ENCODE data around the gene ADAT3. TPM values are rescaled to one million over a fixed set of nuclear protein-coding genes. Genes with fewer than 3 reads are reported as not detected.

The ADAT3 gene
- total and polyA plus RNA-seq, 10 donors: 3.2 to 11.0 (median 8.2) TPM

DNA sequence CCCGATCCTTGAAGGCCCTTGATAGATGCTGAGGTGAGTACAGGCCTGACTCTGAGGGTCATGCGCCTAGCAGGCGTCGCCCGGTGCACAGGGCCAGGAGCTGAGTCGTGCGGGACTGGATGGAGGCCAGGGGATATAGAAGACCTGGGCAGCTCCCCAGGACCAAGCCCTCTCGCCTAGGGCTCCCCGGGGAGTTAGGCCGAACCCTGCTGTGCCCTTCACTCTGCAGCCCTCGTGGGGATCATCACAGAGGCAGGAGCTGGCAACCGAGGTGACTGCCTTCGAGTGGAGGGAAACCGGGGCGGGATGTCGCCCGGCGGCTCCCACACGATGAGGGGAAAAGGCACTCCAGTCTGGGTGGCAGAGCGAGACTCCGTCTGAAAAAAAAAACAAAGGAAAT is 47.4 kb downstream of the ADAT3 start:
- H3K4me3 ChIP-seq: no peak overlapping the region
- no peak for DNase-seq
- H3K4me1 ChIP-seq: peaks cover 0 to 99% (median 61%) of the 10 kb centered on the region in 6 donors
- no peaks in the 10 kb centered on the region for H3K27me3 ChIP-seq (replicated peaks in 1 of 7)
- H3K27ac ChIP-seq: no peak overlapping the region
- TF ChIP-seq, protein P1, sequence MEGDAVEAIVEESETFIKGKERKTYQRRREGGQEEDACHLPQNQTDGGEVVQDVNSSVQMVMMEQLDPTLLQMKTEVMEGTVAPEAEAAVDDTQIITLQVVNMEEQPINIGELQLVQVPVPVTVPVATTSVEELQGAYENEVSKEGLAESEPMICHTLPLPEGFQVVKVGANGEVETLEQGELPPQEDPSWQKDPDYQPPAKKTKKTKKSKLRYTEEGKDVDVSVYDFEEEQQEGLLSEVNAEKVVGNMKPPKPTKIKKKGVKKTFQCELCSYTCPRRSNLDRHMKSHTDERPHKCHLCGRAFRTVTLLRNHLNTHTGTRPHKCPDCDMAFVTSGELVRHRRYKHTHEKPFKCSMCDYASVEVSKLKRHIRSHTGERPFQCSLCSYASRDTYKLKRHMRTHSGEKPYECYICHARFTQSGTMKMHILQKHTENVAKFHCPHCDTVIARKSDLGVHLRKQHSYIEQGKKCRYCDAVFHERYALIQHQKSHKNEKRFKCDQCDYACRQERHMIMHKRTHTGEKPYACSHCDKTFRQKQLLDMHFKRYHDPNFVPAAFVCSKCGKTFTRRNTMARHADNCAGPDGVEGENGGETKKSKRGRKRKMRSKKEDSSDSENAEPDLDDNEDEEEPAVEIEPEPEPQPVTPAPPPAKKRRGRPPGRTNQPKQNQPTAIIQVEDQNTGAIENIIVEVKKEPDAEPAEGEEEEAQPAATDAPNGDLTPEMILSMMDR (IDR thresholded peaks at IDR 0.05 in 8 of 11, conservative IDR thresholded peaks at IDR 0.05 in 3 of 11): no peak
- TF ChIP-seq POLR2AphosphoS5 (IDR thresholded peaks at IDR 0.05): peak in 1 of 3 donors; percentile 39
- H3K9me3 ChIP-seq: no peaks in the 10 kb centered on the region
- WGBS, 5 donors: 83 to 88% (median 87%) methylated on average over 18 to 21 of the region's 21 CpGs
- intact Hi-C loops (cut with DNase I; ENCODE audit: low total_unique reads): no loop called here
- H3K36me3 ChIP-seq: peaks cover 0 to 84% (median 10%) of the 10 kb centered on the region in 6 donors

DNA sequence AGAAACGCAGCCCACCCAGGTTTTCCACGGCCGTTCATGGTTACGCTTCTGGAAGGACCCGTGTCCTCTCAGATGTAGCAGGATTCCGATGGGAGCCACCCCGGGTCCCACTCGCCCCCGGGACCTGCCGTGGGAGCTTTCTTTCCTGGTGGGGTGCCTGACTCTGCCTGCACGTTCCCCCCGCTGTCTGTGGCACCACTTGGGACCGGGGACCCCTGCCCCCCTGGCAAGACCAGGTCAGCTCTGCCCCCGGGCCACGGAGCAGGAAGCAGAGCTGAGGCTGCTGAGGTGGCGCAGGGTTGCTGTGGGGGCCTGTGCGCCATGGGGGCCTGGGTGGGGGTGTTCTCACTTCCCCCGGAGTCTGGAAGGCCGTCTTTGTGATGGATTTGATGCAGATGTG is 47.8 kb downstream of the ADAT3 start:
- no peaks in the 10 kb centered on the region for H3K9me3 ChIP-seq
- WGBS, 5 donors: 87 to 90% (median 88%) methylated on average over 13 to 19 of the region's 19 CpGs
- peaks cover 0 to 88% (median 10%) of the 10 kb centered on the region in 6 donors for H3K36me3 ChIP-seq
- H3K4me3 ChIP-seq: no peak overlapping the region
- peaks cover 0 to 99% (median 58%) of the 10 kb centered on the region in 6 donors for H3K4me1 ChIP-seq
- no peaks in the 10 kb centered on the region for H3K27me3 ChIP-seq (replicated peaks in 1 of 7)
- TF ChIP-seq POLR2A (IDR thresholded peaks at IDR 0.05) (no peak), POLR2AphosphoS5 (IDR thresholded peaks at IDR 0.05) (peak in 1 of 3 donors; percentile 28)
- DNase-seq: no peak
- H3K27ac ChIP-seq: no peak overlapping the region
- intact Hi-C loops (cut with DNase I; ENCODE audit: low total_unique reads): no loop called here

- no peak for DNase-seq
- Histone ChIP-seq H3K27ac (no peak overlapping the region), H3K9me3 (no peaks in the 10 kb centered on the region), H3K36me3 (peaks cover 0 to 90% (median 10%) of the 10 kb centered on the region in 6 donors), H3K4me1 (peaks cover 0 to 95% (median 55%) of the 10 kb centered on the region in 6 donors), H3K4me3 (no peak overlapping the region), H3K27me3 (replicated peaks in 1 of 7) (no peaks in the 10 kb centered on the region)
- intact Hi-C loops (cut with DNase I; ENCODE audit: low total_unique reads): no loop called here
- no peak for TF ChIP-seq POLR2AphosphoS5 (IDR thresholded peaks at IDR 0.05)
- TF ChIP-seq, protein P1 (IDR thresholded peaks at IDR 0.05 in 8 of 11, conservative IDR thresholded peaks at IDR 0.05 in 3 of 11): no peak
- TF ChIP-seq POLR2A (IDR thresholded peaks at IDR 0.05): no peak
- 87 to 95% (median 92%) methylated on average over 20 to 32 of the region's 32 CpGs for WGBS, 5 donors
These were observed 48.4 kb downstream of the ADAT3 start for GRCh38 chr19:1953441-1954094.

DNA sequence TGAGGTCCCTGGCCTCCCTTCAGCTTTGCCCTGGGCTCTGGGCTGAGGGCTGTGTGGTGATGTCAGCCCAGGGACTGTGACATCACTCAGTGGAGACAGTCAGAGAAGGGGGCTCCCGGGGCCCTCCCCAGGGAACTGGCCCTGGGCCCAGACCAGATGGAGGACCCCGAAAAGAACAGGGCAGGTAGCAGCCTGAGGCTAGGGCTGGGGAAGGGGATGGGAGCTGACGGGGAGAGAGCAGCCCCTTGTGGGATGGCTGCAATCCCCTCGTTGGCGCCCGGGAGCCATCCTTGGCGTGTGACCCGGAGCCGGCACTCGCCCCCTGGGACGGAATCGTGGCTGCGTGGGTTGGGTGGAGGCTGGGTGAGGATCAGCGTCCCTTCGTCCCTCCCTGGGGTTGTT is 49.3 kb downstream of the ADAT3 start:
- no peaks in the 10 kb centered on the region for H3K9me3 ChIP-seq
- WGBS, 5 donors: 70 to 97% (median 94%) methylated on average over 2 to 15 of the region's 15 CpGs
- DNase-seq: no peak
- peaks cover 0 to 81% (median 9%) of the 10 kb centered on the region in 6 donors for H3K36me3 ChIP-seq
- H3K4me1 ChIP-seq: peaks cover 0 to 85% (median 45%) of the 10 kb centered on the region in 6 donors
- no peak overlapping the region for H3K27ac ChIP-seq
- no peak for TF ChIP-seq POLR2A (IDR thresholded peaks at IDR 0.05)
- TF ChIP-seq, protein P1 (IDR thresholded peaks at IDR 0.05 in 8 of 11, conservative IDR thresholded peaks at IDR 0.05 in 3 of 11): no peak
- TF ChIP-seq POLR2AphosphoS5 (IDR thresholded peaks at IDR 0.05): no peak
- no peak overlapping the region for H3K4me3 ChIP-seq
- no peaks in the 10 kb centered on the region for H3K27me3 ChIP-seq (replicated peaks in 1 of 7)
- intact Hi-C loops (cut with DNase I; ENCODE audit: low total_unique reads): no loop called here

All from spleen (tissue), 11 donors.